VCaP (cell line): ENCODE measurements around the gene SLC35F5.

Experiments
- H3K27ac ChIP-seq: fragments of 450-650 bp; 2 replicates; pipeline ENCODE4 v1.5.1; 2017
- CTCF ChIP-seq: fragments of 450-650 bp; conservative IDR thresholded peaks from 2 replicates; pipeline ENCODE4 v1.5.1; 2017; ENCODE audit warnings: mild to moderate bottlenecking, moderate library complexity

SLC35F5 gene

DNA sequence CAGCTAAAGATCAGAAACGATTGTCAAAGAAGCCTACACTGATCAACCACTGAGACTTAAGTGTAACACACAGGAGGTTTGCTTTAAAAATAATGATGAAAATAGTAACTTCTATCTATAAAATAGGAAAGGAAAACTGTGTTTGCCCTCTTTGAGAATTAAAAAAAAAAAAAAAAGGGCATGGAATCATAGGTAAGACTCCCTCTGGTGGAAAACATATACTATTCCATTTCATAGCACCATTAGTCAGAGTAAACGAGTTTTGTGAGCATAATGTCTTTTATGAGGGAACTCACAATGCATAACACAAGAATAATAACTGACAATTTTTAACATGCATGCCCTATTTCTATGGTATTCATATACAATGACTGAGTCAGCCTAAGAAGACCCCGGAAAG, 36.3 kb downstream of the SLC35F5 start:
- peak; percentile 75 for TF ChIP-seq CTCF
- H3K27ac ChIP-seq: peak overlapping the region; percentile 25; the same call in 1 of the 2 replicates

DNA sequence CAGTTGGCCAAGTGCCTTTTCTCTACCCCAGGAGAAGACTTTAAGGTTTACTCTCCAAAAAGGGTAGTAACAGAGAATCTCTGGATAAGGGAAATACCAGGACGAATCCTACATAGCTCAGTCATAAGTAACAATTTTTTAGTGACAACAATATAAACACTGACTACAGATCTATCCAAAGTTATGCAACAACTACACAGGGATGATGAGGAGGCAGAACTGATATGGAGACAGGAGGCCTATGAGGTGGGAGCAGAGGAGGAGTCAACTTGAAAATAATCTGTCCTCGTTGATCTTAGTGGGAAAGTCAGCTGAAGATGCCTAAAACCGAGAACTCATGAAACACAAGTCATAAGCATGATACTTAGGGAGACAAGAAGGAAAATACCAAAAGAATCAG, 40.2 kb downstream of the SLC35F5 start:
- TF ChIP-seq CTCF: no peak

DNA sequence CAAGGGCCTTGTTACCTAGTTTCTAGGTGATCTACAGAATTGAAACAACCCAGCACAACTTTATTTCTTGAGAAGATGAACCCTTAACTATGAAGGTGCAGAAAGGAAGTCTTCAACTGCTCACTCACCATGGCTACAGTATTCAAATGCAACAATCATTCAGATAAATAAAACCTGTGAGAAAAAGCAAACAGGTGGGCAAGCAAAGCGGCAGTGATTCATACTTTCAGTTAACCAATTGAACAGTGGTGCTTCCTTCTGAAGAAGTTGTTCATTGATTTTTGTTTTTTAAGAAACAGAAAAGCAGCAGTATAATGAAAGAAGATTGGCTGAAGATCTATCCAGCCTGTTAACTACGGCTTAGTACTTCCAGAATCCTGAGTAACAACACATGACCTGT, 43.5 kb downstream of the SLC35F5 start:
- TF ChIP-seq CTCF: no peak
- H3K27ac ChIP-seq: peak overlapping the region; percentile 94

More for the DNA sequence above, 40.2 kb downstream of the SLC35F5 start:
- H3K27ac ChIP-seq: no peak overlapping the region

DNA sequence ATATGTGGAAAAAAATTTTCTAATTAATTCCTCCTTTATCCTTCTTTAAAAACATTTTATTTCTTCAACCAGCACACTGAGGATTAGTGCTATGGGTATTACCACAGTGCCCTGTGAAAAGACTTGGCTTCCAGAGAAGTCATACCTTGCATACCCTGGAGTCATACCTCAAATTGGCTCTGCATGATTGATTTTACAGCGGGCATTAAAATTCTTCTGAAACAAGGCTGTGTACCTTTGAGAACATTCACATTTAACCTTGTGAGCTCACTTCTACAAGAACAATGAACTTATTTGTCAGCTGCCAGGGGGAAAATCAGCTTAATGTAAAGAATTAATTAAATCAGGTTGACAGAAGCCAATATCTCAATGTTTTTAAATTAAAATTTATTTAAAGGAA, 44.6 kb downstream of the SLC35F5 start:
- H3K27ac ChIP-seq: peak overlapping the region; percentile 94
- no peak for TF ChIP-seq CTCF

- no peak for TF ChIP-seq CTCF
- H3K27ac ChIP-seq: peak overlapping the region; percentile 94
Measured at GRCh38 chr2:113709022-113709421, 47.4 kb downstream of the SLC35F5 start.

GRCh38 chr2:113707106-113707505, 49.3 kb downstream of the SLC35F5 start:
- TF ChIP-seq CTCF: no peak
- peak overlapping the region; percentile 94 for H3K27ac ChIP-seq

GRCh38 chr2:113705982-113706523, 50.4 kb downstream of the SLC35F5 start:
- peak overlapping the region; percentile 94 for H3K27ac ChIP-seq
- no peak for TF ChIP-seq CTCF

- H3K27ac ChIP-seq: peak overlapping the region; percentile 58
Measured at GRCh38 chr2:113704300-113704993, 52.0 kb downstream of the SLC35F5 start.
